LNCaP clone FGC (cell line): ENCODE measurements around the gene ULK2.

Experiments used
- DNase-seq: peaks from one replicate; pipeline ENCODE4 v3.0.0-alpha.2; 2011; ENCODE audit warnings: low read depth
- H3K4me3 ChIP-seq: 2 replicates; pipeline ENCODE4 v1.5.1; 2011; ENCODE audit warnings: mild to moderate bottlenecking, low read depth, low read length, control low read depth
- TF ChIP-seq, protein P1 (sequence below): IDR thresholded peaks from 2 replicates; pipeline ENCODE4 v1.5.1; 2012; ENCODE audit warnings: mild to moderate bottlenecking; ENCODE audit not compliant: control insufficient read depth, insufficient read depth; ENCODE audit errors: extremely low read depth

The ULK2 gene

GRCh38 chr17:19781488-19782458 lies 86.0 kb downstream of the ULK2 start:
- peak; percentile 82 for DNase-seq
- TF ChIP-seq, protein P1, sequence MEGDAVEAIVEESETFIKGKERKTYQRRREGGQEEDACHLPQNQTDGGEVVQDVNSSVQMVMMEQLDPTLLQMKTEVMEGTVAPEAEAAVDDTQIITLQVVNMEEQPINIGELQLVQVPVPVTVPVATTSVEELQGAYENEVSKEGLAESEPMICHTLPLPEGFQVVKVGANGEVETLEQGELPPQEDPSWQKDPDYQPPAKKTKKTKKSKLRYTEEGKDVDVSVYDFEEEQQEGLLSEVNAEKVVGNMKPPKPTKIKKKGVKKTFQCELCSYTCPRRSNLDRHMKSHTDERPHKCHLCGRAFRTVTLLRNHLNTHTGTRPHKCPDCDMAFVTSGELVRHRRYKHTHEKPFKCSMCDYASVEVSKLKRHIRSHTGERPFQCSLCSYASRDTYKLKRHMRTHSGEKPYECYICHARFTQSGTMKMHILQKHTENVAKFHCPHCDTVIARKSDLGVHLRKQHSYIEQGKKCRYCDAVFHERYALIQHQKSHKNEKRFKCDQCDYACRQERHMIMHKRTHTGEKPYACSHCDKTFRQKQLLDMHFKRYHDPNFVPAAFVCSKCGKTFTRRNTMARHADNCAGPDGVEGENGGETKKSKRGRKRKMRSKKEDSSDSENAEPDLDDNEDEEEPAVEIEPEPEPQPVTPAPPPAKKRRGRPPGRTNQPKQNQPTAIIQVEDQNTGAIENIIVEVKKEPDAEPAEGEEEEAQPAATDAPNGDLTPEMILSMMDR: no peak
- no peak overlapping the region for H3K4me3 ChIP-seq

GRCh38 chr17:19780846-19781245 lies 86.9 kb downstream of the ULK2 start:
- no peak overlapping the region for H3K4me3 ChIP-seq
- no peak for DNase-seq
- TF ChIP-seq, protein P1: no peak

GRCh38 chr17:19773534-19773933 lies 94.2 kb downstream of the ULK2 start:
- no peak overlapping the region for H3K4me3 ChIP-seq
- TF ChIP-seq, protein P1: no peak
- DNase-seq: no peak

DNA sequence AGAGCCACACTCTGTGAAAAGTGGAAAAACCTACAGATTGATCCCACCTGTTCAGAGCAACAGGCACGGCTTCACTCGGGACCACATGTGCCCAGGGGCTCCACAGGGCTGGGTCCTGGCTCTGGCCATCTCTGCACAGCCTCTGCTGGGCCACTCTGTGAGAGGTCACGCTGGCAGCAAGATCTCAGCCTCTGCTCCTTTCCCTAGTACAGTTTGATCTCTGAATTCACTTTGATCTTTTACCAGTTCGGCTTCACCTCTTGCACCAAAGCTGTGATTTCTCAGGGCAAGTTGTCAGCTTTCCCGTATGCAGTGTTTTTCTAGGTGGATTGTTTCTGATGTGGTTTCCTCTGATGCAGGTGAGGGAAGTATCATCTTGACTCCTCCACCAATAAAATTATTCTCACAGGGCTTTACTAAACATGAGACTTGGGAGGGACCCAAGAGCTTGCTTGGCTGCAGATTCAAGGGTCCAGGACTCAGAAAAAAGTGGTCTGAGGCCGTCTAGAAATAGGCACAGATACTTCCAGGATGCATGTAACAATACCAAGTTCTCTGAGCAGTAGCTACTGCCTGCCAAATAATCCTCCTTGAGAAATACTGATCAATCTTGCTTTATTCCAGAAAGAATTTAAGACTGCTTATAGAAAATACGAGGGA lies 95.6 kb downstream of the ULK2 start:
- H3K4me3 ChIP-seq: no peak overlapping the region
- TF ChIP-seq, protein P1: no peak
- DNase-seq: no peak

- H3K4me3 ChIP-seq: no peak overlapping the region
- TF ChIP-seq, protein P1: no peak
- DNase-seq: no peak
Observed at GRCh38 chr17:19770985-19771735, 96.6 kb downstream of the ULK2 start.

DNA sequence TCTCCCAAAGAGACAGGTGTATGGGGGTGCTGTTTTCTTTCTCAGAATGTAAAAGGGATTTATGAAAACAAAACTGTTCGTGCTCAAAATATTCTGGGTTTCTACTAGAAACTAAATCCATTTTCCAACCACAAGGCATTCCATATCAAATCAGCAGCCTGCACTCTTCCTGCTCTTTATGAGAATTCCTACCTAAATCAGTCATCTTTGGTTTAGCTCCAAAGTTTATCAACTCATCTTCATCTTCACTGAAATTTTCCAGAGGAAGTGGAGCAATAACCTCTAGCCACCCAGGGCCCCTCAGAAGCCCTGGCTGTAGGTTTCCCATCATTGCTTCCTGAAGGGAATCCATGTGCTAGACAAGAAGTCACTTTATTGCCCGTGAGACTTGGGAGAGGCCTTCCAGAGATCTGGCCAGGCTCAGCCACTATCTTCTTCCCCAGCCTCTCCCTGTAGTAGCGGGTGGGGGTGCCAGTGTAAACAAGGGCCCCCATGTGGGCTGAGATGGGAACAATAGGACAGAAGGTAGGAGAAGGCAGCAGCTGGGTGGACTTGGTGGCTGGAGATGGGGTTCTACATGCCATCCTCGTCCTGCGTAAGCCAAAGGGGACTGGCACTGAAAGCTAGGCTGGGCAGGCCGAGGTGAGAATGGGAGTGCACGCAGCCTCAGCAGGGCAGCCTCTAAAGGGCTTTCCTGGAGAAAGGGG lies 97.6 kb downstream of the ULK2 start:
- TF ChIP-seq, protein P1: no peak
- no peak overlapping the region for H3K4me3 ChIP-seq
- no peak for DNase-seq
